ENCODE results near the gene MBNL1.

- TF ChIP-seq CTCF (optimal IDR thresholded peaks at IDR 0.05 in 1 of 3, IDR thresholded peaks at IDR 0.05 in 1 of 3, conservative IDR thresholded peaks at IDR 0.05 in 1 of 3; ENCODE audit: extremely low read depth in 1 of 3, insufficient read depth in 2 of 3, low read length in 3 of 3) (no peak), EZH2 (IDR thresholded peaks at IDR 0.05; ENCODE audit: low read length) (no peak)
Observed at GRCh38 chr3:152491922-152492321, 223.2 kb downstream of the MBNL1 start.
